Psoas muscle (tissue), 8 donors: ENCODE measurements around the gene SNRNP40. TPM values are rescaled to one million over a fixed set of nuclear protein-coding genes. Genes with fewer than 3 reads are reported as not detected.

Experiments
- ATAC-seq, 4 donors: fragments of 200-7000 bp; cut with Tn5 transposase; one replicate each; pipeline ENCODE4 v1.9.1; 2020; ENCODE audit warnings: moderate library complexity in 3 of 4, mild to moderate bottlenecking in 2 of 4
- DNase-seq, 2 donors: peaks; one replicate each; pipeline ENCODE4 v3.0.0-alpha.2; 2020
- H3K27ac ChIP-seq: fragments of 200-600 bp; one replicate; pipeline ENCODE4 v1.8.0; 2022
- H3K27me3 ChIP-seq, 3 donors: fragments of 200-600 bp in 1 of 3; one replicate each; pipeline versions ENCODE4 v1.6.1 to v1.8.0; 2013 to 2022; ENCODE audit warnings: low read length in 2 of 3, mild to moderate bottlenecking in 2 of 3, moderate library complexity in 1 of 3; ENCODE audit not compliant: insufficient read depth in 3 of 3
- H3K36me3 ChIP-seq, 2 donors: fragments of 200-600 bp in 1 of 2; one replicate each; pipeline versions ENCODE4 v1.6.1 to v1.8.0; 2013 to 2022; ENCODE audit warnings: low read depth in 1 of 2, mild to moderate bottlenecking in 1 of 2, moderate library complexity in 1 of 2; ENCODE audit not compliant: insufficient read depth in 1 of 2
- H3K4me1 ChIP-seq: fragments of 200-600 bp; one replicate; pipeline ENCODE4 v1.8.0; 2022
- H3K4me3 ChIP-seq: fragments of 200-600 bp; one replicate; pipeline ENCODE4 v1.8.0; 2022; ENCODE audit warnings: mild to moderate bottlenecking
- H3K9me3 ChIP-seq: fragments of 200-600 bp; one replicate; pipeline ENCODE4 v1.8.0; 2022
- WGBS, 3 donors: extraction: QIAGEN DNeasy Blood & Tissue Kit; methylation state at CpG; one replicate each; pipeline versions ENCODE4 v1.1.6 to v1.1.7; 2013; 5-methylcytosine and 5-hydroxymethylcytosine counted together
- intact Hi-C, 2 donors: fragments of 100-400 bp; cut with DNase I; formaldehyde crosslinking; loops; one replicate each; pipeline versions ENCODE4 v1.11.0 to v1.14.2; 2022
- polyA plus RNA-seq, 3 donors: library from polyadenylated mRNA; stranded (reverse); fragments of 200-250 nt; gene quantifications; one replicate each; pipeline ENCODE4 v1.2.3, GENCODE V29; 2013
- total RNA-seq, 4 donors: library from RNA; stranded (reverse); fragmentation: NEBNext Ultra II Directional in 2 of 4; extraction: Animal tissue kit (Norgen Biotek cat#: 25700) in 2 of 4; gene quantifications; one replicate each; pipeline versions ENCODE4 v1.2.1 to v1.2.4, GENCODE V29; 2021 to 2023
- TF ChIP-seq, protein P1 (sequence below): fragments of 200-600 bp; IDR thresholded peaks from one replicate; pipeline ENCODE4 v1.8.0; 2022; ENCODE audit warnings: antibody characterized with exemption
- donor health status: healthy with polysubstance abuse.
- donor health status: DM: no; HTN: no; CAD: no; lungs with moderate emphysema.
- donor health status: Bipolar disorder and iron deficiency.
- donor health status: healthy.
- donor health status: DM: yes; HTN: yes; CAD: no.
- donor health status: DM: no; HTN: no; CAD: no.
- donor health status: DM: no; HTN: no; CAD: no.
- donor health status: DM: yes; HTN: yes; CAD: no.

The SNRNP40 gene
- total and polyA plus RNA-seq, 7 donors: 13.5 to 22.7 (median 19.4) TPM

DNA sequence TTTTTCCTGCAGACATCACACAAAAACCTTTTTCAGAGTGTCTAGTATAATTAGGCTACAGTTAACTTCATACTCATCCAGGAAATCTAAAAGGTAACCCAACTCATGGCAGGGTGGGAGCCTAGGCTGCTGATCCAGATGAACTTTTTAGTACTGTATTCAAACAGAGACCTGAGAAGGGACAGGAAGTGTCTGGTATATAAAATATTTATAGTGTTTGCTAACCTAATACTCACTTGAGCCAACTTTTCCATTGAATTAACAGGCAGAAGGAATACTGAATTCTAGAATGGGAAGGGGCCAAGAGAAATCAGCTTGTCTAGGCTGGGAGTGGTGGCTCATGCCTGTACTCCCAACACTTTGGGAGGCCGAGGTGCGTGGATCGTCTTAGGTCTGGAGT, 34.7 kb downstream of the SNRNP40 start:
- intact Hi-C loops: no loop called here
- WGBS, 3 donors: 97 to 98% (median 98%) methylated on average over 3 of the region's 3 CpGs
- DNase-seq (no peak), ATAC-seq (no peak)
- Histone ChIP-seq H3K9me3 (no peaks in the 10 kb centered on the region), H3K4me1 (peaks cover 50% of the 10 kb centered on the region), H3K27ac (peak overlapping the region; percentile 46), H3K27me3 (no peaks in the 10 kb centered on the region), H3K36me3 (peaks cover 12 to 62% of the 10 kb centered on the region in 2 donors), H3K4me3 (no peak overlapping the region)
- TF ChIP-seq, protein P1, sequence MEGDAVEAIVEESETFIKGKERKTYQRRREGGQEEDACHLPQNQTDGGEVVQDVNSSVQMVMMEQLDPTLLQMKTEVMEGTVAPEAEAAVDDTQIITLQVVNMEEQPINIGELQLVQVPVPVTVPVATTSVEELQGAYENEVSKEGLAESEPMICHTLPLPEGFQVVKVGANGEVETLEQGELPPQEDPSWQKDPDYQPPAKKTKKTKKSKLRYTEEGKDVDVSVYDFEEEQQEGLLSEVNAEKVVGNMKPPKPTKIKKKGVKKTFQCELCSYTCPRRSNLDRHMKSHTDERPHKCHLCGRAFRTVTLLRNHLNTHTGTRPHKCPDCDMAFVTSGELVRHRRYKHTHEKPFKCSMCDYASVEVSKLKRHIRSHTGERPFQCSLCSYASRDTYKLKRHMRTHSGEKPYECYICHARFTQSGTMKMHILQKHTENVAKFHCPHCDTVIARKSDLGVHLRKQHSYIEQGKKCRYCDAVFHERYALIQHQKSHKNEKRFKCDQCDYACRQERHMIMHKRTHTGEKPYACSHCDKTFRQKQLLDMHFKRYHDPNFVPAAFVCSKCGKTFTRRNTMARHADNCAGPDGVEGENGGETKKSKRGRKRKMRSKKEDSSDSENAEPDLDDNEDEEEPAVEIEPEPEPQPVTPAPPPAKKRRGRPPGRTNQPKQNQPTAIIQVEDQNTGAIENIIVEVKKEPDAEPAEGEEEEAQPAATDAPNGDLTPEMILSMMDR: no peak

DNA sequence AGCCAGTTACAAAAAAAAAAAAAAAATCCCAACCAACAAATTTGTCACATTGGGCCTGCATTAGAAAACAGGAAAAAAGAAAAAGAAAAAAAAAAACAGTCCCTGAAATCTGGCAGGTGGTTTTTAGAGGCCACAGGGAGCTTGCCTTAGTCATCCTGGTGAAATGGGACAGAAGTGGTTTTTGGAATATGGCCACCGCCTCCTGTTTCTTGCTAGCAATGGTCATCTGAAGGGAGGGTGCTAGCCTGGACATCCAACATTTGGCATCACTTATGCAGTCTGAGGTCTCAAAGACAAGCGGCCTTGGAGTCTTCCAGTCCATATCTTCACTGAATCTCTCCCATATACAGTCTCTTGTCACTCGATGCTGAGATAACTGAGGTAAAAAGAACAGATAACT, 36.8 kb downstream of the SNRNP40 start:
- ATAC-seq (peak in 1 of 4 donors; percentile 36), DNase-seq (no peak)
- H3K9me3 ChIP-seq: no peaks in the 10 kb centered on the region
- TF ChIP-seq, protein P1: no peak
- peaks cover 47% of the 10 kb centered on the region for H3K4me1 ChIP-seq
- no peaks in the 10 kb centered on the region for H3K27me3 ChIP-seq
- intact Hi-C loops: loop anchor here in 1 of 2 donors (5.0 kb wide), 1 partner anchor 77 kb away; no protein-coding TSS in a partner anchor
- 87 to 94% (median 91%) methylated on average over 3 of the region's 3 CpGs for WGBS, 3 donors
- peak overlapping the region; percentile 66 for H3K27ac ChIP-seq
- H3K36me3 ChIP-seq: peaks cover 12 to 54% of the 10 kb centered on the region in 2 donors
- no peak overlapping the region for H3K4me3 ChIP-seq

DNA sequence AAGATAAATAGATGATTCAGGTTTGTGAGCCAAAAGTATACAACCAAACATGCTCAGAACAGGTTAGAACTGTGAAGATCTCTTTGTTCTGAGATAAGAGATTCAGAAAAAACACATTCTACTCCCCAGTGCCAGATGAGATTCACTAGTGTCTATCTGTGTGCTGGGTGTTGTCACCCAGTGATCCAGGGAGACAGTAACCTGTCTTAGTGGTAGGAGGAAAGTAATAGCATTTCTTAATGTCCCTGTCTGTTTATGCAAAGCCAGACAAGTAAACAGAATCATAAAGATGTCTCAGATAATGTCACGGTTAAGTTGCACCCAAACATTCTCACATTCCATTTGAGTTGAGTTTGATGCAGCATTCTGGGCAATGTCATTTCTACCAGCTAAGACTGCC, 38.0 kb downstream of the SNRNP40 start:
- DNase-seq (no peak), ATAC-seq (no peak)
- TF ChIP-seq, protein P1: no peak
- intact Hi-C loops: loop anchor here in 1 of 2 donors (5.0 kb wide), 1 partner anchor 76 kb away; no protein-coding TSS in a partner anchor
- H3K4me3 ChIP-seq: no peak overlapping the region
- peak overlapping the region; percentile 72 for H3K27ac ChIP-seq
- peaks cover 11 to 54% of the 10 kb centered on the region in 2 donors for H3K36me3 ChIP-seq
- H3K4me1 ChIP-seq: peaks cover 41% of the 10 kb centered on the region
- no peaks in the 10 kb centered on the region for H3K27me3 ChIP-seq
- WGBS, 3 donors: 86 to 100% (median 90%) methylated on average over 1 of the region's 1 CpG
- no peaks in the 10 kb centered on the region for H3K9me3 ChIP-seq

DNA sequence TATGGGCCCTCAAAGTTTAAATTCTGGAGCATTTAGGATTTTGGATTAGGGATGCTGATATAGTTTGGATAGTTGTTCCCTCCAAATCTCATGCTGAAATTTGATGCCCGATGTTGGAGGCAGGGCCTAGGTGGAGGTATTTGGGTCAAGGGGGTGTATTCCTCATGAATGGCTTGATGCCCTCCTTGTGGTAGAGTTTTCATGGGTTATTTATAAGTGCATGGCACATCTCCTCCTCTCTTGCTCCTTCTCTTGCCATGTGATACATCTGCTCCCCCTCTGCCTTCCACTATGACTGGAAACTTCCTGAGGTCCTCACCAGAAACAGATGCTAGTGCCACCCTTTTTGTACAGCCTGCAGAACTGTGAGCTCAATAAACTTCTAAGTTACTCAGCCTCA, 39.4 kb downstream of the SNRNP40 start:
- peak overlapping the region; percentile 72 for H3K27ac ChIP-seq
- intact Hi-C loops: loop anchor here in 1 of 2 donors (5.0 kb wide), 1 partner anchor 75 kb away; no protein-coding TSS in a partner anchor
- no peak for DNase-seq
- TF ChIP-seq, protein P1: no peak
- H3K36me3 ChIP-seq: peaks cover 9 to 46% of the 10 kb centered on the region in 2 donors
- peak; percentile 86 to 98 (median 96) for ATAC-seq
- peaks cover 41% of the 10 kb centered on the region for H3K4me1 ChIP-seq
- 33 to 55% (median 41%) methylated on average over 1 of the region's 1 CpG for WGBS, 3 donors
- H3K9me3 ChIP-seq: no peaks in the 10 kb centered on the region
- no peaks in the 10 kb centered on the region for H3K27me3 ChIP-seq
- no peak overlapping the region for H3K4me3 ChIP-seq

DNA sequence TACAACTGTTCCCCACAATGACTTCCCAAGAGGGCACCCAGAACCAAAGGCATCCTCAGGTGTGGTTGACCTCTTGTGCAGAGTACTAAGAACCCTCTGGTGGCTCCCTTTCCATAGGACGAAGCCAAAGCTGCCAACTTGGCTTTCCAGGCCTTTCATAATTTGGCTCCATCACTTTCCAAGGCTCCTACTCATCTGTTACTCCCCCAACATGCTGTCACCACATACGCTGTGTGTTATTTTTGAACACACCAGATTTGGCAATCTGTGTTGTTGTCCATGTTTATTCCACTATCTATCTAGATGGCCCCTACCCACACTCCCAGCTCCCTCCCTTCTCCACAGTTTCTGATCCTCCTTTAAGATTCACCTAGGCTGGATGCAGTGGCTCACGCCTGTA, 46.7 kb downstream of the SNRNP40 start:
- DNase-seq (no peak), ATAC-seq (peak in 2 of 4 donors; percentile 30 to 66)
- Histone ChIP-seq H3K27me3 (no peaks in the 10 kb centered on the region), H3K36me3 (no peaks in the 10 kb centered on the region), H3K9me3 (no peaks in the 10 kb centered on the region), H3K4me3 (no peak overlapping the region), H3K27ac (no peak overlapping the region), H3K4me1 (no peaks in the 10 kb centered on the region)
- WGBS, 3 donors: 58 to 64% (median 61%) methylated on average over 3 of the region's 3 CpGs
- intact Hi-C loops: no loop called here
- TF ChIP-seq, protein P1: no peak
